Naive thymus-derived CD4-positive, alpha-beta T cell (primary cell): Measurements from ENCODE around the gene PRPS2. TPM values are rescaled to one million over a fixed set of nuclear protein-coding genes. Genes with fewer than 3 reads are reported as not detected.

ENCODE experiments used
- ATAC-seq: fragments of 150-1000 bp; cut with Tn5 transposase; 2 replicates; pipeline ENCODE4 v1.10.0; 2021; ENCODE audit warnings: mild to moderate bottlenecking, moderate library complexity
- CTCF ChIA-PET: fragments of 350-600 bp; sonication (Branson Sonifier 250); formaldehyde crosslinking; loops from one replicate; lab custom pipeline; 2021; ENCODE audit warnings: antibody characterized with exemption; lab: Charles Lee
- POLR2A ChIA-PET: fragments of 350-600 bp; sonication (Branson Sonifier 250); formaldehyde crosslinking; loops from one replicate; lab custom pipeline; 2021; ENCODE audit warnings: antibody characterized with exemption, inconsistent platforms; lab: Charles Lee
- DNase-seq, 9 donors: peaks; one replicate each; pipeline versions ENCODE4 v3.0.0 to v3.0.0-alpha.2; 2020 to 2022; ENCODE audit warnings: mixed read lengths in 1 of 9
- H3K27ac ChIP-seq: one replicate; pipeline ENCODE4 v1.7.0; 2013; ENCODE audit warnings: mild to moderate bottlenecking, low read depth, low read length, moderate library complexity
- H3K27me3 ChIP-seq, 2 donors: one replicate each; pipeline ENCODE4 v1.7.0; 2013; ENCODE audit warnings: low read length in 2 of 2, mild to moderate bottlenecking in 2 of 2, moderate library complexity in 2 of 2; ENCODE audit not compliant: control insufficient read depth in 2 of 2, insufficient read depth in 2 of 2
- H3K36me3 ChIP-seq, 3 experiments: 1 replicate in 2 of 3; 2 replicates in 1 of 3; pipeline ENCODE4 v1.7.0; 2013; ENCODE audit warnings: low read length in 3 of 3, mild to moderate bottlenecking in 3 of 3, moderate library complexity in 1 of 3; ENCODE audit not compliant: insufficient read depth in 3 of 3, control insufficient read depth in 2 of 3
- H3K4me1 ChIP-seq, 2 donors: one replicate each; pipeline ENCODE4 v1.7.0; 2013; ENCODE audit warnings: low read length in 2 of 2, mild to moderate bottlenecking in 2 of 2, moderate library complexity in 1 of 2; ENCODE audit not compliant: control insufficient read depth in 2 of 2, insufficient read depth in 2 of 2
- H3K4me3 ChIP-seq: 2 replicates; pipeline ENCODE4 v1.7.0; 2013; ENCODE audit warnings: mild to moderate bottlenecking, low read length
- H3K9me3 ChIP-seq, 3 experiments: 1 replicate in 2 of 3; 2 replicates in 1 of 3; pipeline ENCODE4 v1.7.0; 2013; ENCODE audit warnings: low read length in 3 of 3; ENCODE audit not compliant: control insufficient read depth in 2 of 3
- H3K27ac Mint-ChIP-seq, 9 donors: one replicate each; pipeline ENCODE4 v1.8.0; 2020 to 2022; ENCODE audit warnings: mixed read lengths in 9 of 9, mild to moderate bottlenecking in 8 of 9, moderate library complexity in 5 of 9, inconsistent platforms in 2 of 9
- H3K27me3 Mint-ChIP-seq, 5 donors: one replicate each; pipeline ENCODE4 v1.8.0; 2021 to 2022; ENCODE audit warnings: mixed read lengths in 5 of 5, mild to moderate bottlenecking in 1 of 5
- H3K36me3 Mint-ChIP-seq, 5 donors: one replicate each; pipeline ENCODE4 v1.8.0; 2020 to 2022; ENCODE audit warnings: mixed read lengths in 5 of 5, mild to moderate bottlenecking in 3 of 5, inconsistent platforms in 1 of 5
- H3K4me1 Mint-ChIP-seq, 7 donors: one replicate each; pipeline ENCODE4 v1.8.0; 2020 to 2022; ENCODE audit warnings: mixed read lengths in 7 of 7, mild to moderate bottlenecking in 3 of 7, inconsistent platforms in 1 of 7
- H3K4me3 Mint-ChIP-seq, 10 donors: one replicate each; pipeline ENCODE4 v1.8.0; 2020 to 2022; ENCODE audit warnings: mild to moderate bottlenecking in 10 of 10, mixed read lengths in 10 of 10, moderate library complexity in 6 of 10, inconsistent platforms in 2 of 10
- H3K9me3 Mint-ChIP-seq, 11 donors: one replicate each; pipeline ENCODE4 v1.8.0; 2020 to 2022; ENCODE audit warnings: mixed read lengths in 11 of 11, mild to moderate bottlenecking in 4 of 11, inconsistent platforms in 1 of 11, moderate library complexity in 1 of 11
- intact Hi-C, 2 donors: fragments of 100-400 bp; cut with micrococcal nuclease; formaldehyde crosslinking; loops; one replicate each; pipeline ENCODE4 v1.15.1; 2023
- polyA plus RNA-seq, 2 donors: library from polyadenylated mRNA; unstranded; fragments of 300-500 nt; fragmentation: Illumina TruSeq; gene quantifications; one replicate each; pipeline ENCODE4 v1.2.3, GENCODE V29; 2021
- total RNA-seq, 6 experiments: library from RNA in 5 of 6; stranded (reverse) in 5 of 6; gene quantifications; 1 replicate in 5 of 6; 2 replicates in 1 of 6; pipeline ENCODE4 v1.2.3 and lab custom pipeline; 2021 to 2026

PRPS2 gene
- total and polyA plus RNA-seq, 7 experiments from 2014 or later, result 24.7 to 95.8 (median 32.0) TPM

- no peaks in the 10 kb centered on the region for H3K27me3 ChIP-seq
- H3K9me3 ChIP-seq, result no peaks in the 10 kb centered on the region
- no peak overlapping the region for H3K4me3 Mint-ChIP-seq
- CTCF ChIA-PET, result no interaction called here
- ATAC-seq (no peak), DNase-seq (no peak)
- H3K27ac Mint-ChIP-seq, result no peak overlapping the region
- H3K4me1 ChIP-seq, result no peaks in the 10 kb centered on the region
- no peak overlapping the region for H3K4me3 ChIP-seq
- POLR2A ChIA-PET, result no interaction called here
- H3K36me3 Mint-ChIP-seq, result peaks cover 0 to 3% (median 0%) of the 10 kb centered on the region in 5 donors
- H3K36me3 ChIP-seq, result no peaks in the 10 kb centered on the region
- intact Hi-C loops, result no loop called here
- peaks cover 0 to 14% (median 0%) of the 10 kb centered on the region in 7 donors for H3K4me1 Mint-ChIP-seq
- peaks cover 0 to 5% (median 0%) of the 10 kb centered on the region in 11 donors for H3K9me3 Mint-ChIP-seq
- H3K27me3 Mint-ChIP-seq, result no peaks in the 10 kb centered on the region
- H3K27ac ChIP-seq, result no peak overlapping the region
Measured at GRCh38 chrX:12871257-12871656, 80.0 kb downstream of the PRPS2 start.

GRCh38 chrX:12872741-12873140 lies 81.5 kb downstream of the PRPS2 start:
- no peaks in the 10 kb centered on the region for H3K4me1 ChIP-seq
- Mint-ChIP-seq H3K27ac (no peak overlapping the region), H3K36me3 (peaks cover 0 to 3% (median 0%) of the 10 kb centered on the region in 5 donors), H3K27me3 (no peaks in the 10 kb centered on the region), H3K4me1 (peaks cover 0 to 8% (median 0%) of the 10 kb centered on the region in 7 donors), H3K9me3 (peaks cover 0 to 4% (median 0%) of the 10 kb centered on the region in 11 donors), H3K4me3 (no peak overlapping the region)
- no peak overlapping the region for H3K27ac ChIP-seq
- DNase-seq (no peak), ATAC-seq (no peak)
- ChIA-PET POLR2A (no interaction called here), CTCF (no interaction called here)
- H3K27me3 ChIP-seq, result no peaks in the 10 kb centered on the region
- intact Hi-C loops, result no loop called here
- no peaks in the 10 kb centered on the region for H3K36me3 ChIP-seq
- H3K4me3 ChIP-seq, result no peak overlapping the region
- H3K9me3 ChIP-seq, result no peaks in the 10 kb centered on the region

Other genes starting within 250 kb of the PRPS2 start
- 1 to 10 TPM in 3 of 5 experiments, under 1 TPM in 2; 0.13 to 4.4 (median 1.0) TPM for gene TLR7, start 75.7 kb downstream of the PRPS2 start, total RNA-seq
- gene TLR7, start 75.7 kb downstream of the PRPS2 start, polyA plus RNA-seq, result under 1 TPM in 1 of 2 donors, not detected in 1; 0.05 TPM
- gene TLR8, start 115.2 kb downstream of the PRPS2 start, total RNA-seq, result 10 to 100 TPM in 1 of 5 experiments, under 1 TPM in 3, not detected in 1; 0.35 to 15.2 (median 0.51) TPM
- not detected for gene TLR8, start 115.2 kb downstream of the PRPS2 start, polyA plus RNA-seq
- over 10,000 TPM in 1 of 5 experiments, 1,000 to 10,000 TPM in 4; 3,911 to 13,454 (median 4,935) TPM for gene TMSB4X, start 183.7 kb downstream of the PRPS2 start, total RNA-seq
- over 10,000 TPM; 26,512 to 30,787 TPM for gene TMSB4X, start 183.7 kb downstream of the PRPS2 start, polyA plus RNA-seq